ENCODE data around the gene IDUA.

The IDUA gene

DNA sequence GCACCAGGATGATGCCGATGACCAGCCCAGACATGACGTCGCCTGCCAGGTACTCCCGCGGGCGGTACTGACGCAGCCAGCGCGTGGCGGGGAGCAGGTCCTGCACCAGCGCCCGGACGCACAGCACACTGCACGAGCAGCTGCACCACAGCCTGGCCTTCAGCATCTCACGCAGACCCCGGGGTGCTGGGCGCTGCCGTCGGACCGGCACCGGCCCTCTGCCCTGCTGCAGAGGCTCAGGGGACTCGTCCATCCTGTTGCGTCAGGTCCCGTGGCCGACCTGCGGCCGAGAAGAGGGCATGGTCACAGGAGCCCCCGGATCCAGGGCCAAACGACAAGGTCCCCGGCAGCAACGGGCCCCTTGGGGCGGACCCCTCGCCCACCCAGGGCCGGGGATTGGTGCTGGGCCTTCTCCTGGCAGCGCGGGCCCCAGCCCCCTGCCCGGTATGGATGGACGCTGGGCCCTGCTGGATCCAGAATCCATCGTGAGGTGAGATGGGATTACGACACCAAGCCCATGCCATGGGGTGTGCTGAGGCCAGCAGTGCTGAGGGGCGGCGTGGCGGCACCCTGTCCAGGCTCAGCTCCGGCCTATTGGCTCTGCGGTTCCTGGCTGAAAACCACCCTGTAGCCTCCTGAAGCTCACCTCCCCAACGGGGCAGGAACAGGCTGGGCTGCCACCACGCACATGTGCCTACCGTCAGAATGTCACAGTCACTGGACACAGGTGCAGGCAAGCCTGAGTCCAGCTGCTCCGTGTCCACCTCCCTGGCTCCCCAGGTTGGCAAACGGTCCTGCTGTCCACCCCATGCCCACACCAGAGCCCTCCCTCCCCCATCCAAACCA lies 4.8 kb downstream of the IDUA start:
- no peak for FAIRE-seq
- no peak for DNase-seq (ENCODE audit: insufficient read length, low spot score)
- TF ChIP-seq, protein P1, sequence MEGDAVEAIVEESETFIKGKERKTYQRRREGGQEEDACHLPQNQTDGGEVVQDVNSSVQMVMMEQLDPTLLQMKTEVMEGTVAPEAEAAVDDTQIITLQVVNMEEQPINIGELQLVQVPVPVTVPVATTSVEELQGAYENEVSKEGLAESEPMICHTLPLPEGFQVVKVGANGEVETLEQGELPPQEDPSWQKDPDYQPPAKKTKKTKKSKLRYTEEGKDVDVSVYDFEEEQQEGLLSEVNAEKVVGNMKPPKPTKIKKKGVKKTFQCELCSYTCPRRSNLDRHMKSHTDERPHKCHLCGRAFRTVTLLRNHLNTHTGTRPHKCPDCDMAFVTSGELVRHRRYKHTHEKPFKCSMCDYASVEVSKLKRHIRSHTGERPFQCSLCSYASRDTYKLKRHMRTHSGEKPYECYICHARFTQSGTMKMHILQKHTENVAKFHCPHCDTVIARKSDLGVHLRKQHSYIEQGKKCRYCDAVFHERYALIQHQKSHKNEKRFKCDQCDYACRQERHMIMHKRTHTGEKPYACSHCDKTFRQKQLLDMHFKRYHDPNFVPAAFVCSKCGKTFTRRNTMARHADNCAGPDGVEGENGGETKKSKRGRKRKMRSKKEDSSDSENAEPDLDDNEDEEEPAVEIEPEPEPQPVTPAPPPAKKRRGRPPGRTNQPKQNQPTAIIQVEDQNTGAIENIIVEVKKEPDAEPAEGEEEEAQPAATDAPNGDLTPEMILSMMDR (IDR thresholded peaks at IDR 0.05; ENCODE audit: insufficient read depth, missing control alignments) = no peak

DNA sequence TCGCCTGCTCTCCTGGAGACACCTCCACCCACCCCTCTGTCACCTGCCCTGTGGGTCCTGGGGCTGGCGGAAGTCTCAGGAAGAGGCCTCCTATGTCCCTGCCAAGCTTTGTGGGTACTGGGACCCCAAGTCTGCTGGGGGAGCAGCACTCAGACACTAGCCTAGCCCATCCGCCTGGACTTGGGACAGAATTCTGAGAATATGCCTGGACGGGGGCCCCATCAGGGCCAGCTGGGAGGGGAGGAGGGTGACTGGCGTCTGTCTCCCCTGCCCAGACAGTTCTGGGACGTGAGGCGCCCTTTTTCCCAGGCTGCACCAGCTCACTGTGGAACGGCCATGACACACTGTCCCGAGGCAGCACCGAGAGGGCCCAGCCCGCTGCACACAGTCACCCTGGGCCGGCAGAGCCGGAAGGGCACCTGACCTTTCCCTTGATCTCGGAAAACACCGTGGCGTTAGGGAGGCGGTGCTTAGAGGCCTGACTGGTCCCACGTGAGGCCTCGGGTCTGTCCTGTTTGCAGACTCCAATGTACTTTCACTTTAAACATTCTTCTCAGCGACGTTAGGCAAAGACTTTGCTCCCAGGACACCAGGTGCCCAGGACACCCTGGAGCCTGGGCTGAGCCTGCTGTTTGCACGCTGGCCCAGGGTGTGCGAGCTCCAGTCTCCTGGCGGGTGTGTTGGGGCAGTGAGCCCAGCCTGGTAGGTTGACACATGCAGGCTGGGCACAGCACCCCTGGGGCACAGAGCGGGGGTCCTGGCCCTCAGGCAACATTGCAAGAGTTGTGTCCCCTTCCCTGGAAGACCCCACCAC lies 5.7 kb downstream of the IDUA start:
- FAIRE-seq (no peak), DNase-seq (ENCODE audit: insufficient read length, low spot score) (no peak)
- TF ChIP-seq, protein P1 (IDR thresholded peaks at IDR 0.05; ENCODE audit: insufficient read depth, missing control alignments) = no peak

DNA sequence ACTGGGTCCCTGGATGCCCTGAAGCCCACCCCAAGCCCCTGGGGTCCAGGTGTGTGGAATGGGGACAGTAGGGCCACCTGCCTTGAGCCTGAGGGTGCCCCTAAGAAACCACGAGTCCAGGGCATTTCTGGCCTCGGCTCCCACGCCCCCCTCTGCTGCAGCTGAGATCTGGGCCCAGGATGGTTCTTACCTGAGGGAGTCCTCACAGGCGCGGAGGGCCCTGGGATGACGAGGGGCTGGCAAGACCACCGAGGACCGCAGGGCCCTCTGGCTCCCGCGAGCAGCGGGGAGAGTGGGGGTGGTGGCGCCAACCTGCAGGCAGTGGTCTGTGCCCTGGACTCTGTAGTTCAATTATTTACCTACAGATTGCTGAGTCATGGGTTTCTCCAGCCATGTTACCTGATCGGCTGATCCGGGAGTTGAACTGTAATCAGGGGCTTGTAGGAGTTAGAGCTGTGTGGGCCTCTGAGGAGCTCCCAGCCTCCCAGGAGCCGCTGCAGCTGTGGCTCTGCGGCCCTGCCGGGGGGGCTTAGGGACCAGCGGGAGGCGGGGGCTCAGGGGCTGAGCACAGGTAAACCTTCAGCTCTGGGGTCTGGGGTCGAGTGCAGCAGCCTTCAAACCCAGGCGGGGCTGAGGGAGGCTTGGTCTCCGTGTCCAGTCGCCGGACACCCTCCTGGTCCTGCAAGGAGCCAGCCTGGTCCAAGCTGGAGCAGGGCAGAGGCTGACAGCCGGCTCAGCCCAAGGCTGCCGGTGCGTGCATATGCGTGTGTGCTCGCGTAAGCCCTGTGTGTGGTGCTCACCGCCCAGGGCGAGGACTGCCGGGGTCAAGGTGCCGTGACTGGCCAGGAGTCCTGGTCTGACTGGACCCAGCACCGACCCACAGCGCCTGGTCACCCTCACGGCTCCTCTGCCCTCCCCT lies 6.5 kb downstream of the IDUA start, which contains the start of gene SLC26A1:
Gene SLC26A1, minus strand, starts transcription at position 294 of the 919 bp plus-strand sequence. CDS start 1,701 bp downstream, outside the sequence.
- FAIRE-seq (no peak), DNase-seq (ENCODE audit: insufficient read length, low spot score) (no peak)
- TF ChIP-seq, protein P1 (IDR thresholded peaks at IDR 0.05; ENCODE audit: insufficient read depth, missing control alignments) = no peak

DNA sequence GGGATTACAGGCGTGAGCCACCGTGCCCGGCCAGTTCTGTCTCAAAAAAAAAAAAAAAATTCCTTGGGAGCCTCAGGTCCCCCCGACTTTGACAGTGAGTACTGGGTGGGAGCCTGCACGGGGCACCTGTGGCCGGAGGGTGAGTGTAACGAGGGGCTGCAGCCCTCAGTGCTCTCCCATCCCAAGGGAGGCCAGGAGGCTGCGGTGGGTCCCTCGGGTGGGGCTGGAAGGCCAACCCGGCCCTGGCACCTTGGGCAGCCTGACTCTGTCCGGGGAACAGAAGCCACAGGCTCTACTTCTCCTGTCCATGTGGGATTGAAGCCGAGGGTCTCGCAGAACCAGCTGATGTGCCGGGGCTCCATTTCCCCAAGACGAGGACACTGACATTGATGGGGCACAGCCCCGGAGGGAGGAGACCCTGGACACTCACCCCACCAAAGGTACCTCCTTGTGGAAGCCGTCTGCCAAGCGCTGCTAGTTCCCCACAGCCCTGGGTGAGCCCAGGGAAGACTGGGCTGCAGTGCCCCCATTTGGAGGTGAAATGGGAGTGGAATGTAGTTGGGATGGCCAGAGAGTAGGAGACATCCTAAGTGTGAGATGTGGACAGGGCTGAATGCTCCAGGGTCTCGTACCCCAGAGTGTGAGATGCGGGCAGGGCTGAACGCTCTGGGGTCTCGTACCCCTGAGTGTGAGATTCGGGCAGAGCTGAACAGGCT lies 8.6 kb downstream of the IDUA start:
- no peak for DNase-seq (ENCODE audit: insufficient read length, low spot score)
- no peak for FAIRE-seq
- TF ChIP-seq, protein P1 (IDR thresholded peaks at IDR 0.05; ENCODE audit: insufficient read depth, missing control alignments) = no peak

DNA sequence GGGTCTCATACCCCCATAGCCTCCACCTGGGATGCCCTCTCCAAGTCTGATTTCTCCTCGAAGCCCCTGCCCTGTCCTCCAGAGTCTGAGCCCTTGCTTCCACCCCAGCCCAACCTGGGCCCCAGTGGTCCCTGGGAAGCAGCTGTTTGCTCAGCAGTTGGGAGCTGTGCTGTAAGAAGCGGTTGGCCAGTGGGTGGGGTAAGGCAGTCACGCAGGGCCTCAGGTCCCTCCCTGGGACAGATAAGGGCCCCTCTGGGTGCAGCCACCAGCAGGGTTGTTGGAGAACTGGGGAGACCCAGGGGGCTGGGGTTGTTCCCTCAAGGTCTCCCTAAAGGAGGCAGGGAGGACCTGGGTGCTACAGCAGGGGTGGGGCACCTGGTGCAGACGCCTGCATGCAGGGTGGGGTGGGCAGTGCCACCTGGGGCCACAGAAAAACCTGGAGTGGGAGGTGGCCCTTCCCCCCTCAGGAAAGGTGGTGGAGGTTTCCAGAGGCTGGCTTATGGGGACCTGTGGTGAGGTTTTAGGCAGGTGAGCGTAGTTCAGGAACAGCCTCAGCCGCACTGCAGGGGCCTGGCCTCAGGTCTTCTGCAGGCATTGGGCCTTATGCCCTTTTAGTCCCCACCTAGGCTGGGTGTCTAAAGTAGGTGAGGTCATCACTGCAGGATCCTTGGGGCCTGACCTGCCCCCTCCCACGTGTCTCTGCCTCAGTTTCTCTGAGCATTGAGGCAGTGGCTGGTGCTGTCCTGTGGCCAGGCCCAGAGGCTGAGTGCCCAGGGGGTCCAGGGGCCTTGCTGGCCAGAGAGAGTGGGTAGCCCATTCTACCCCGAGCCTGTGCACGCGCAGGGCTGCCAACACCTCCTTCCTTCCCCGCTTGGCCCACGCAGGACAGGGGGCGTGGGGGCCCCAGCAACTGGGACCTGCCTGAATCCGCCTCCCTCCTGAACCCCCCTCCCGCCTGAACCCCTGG lies 9.5 kb downstream of the IDUA start:
- TF ChIP-seq, protein P1 (IDR thresholded peaks at IDR 0.05; ENCODE audit: insufficient read depth, missing control alignments) = no peak
- FAIRE-seq (no peak), DNase-seq (ENCODE audit: insufficient read length, low spot score) (no peak)

Measured in D721Med (cell line).